PC-9 (cell line): ENCODE data around the gene HSD17B8. TPM values are rescaled to one million over a fixed set of nuclear protein-coding genes. Genes with fewer than 3 reads are reported as not detected.
A peak's percentile ranks its signal among the peaks of the same experiment; 100 is the strongest.

Experiments
- BruUV-seq: library from RNA; stranded (reverse); fragments of 400-500 nt; replicated peaks from 2 replicates; lab custom pipeline; 2021; lab: Mats Ljungman, UMichigan
- CTCF ChIA-PET: fragments of 300-600 bp; sonication (Branson Sonifier 250); formaldehyde crosslinking; loops from one replicate; lab custom pipeline; 2022; ENCODE audit warnings: antibody characterized with exemption; lab: Charles Lee
- POLR2A ChIA-PET: fragments of 300-600 bp; sonication (Branson Sonifier 250); formaldehyde crosslinking; loops from one replicate; lab custom pipeline; 2022; ENCODE audit warnings: antibody characterized with exemption; ENCODE audit not compliant: unreplicated experiment; lab: Charles Lee
- DNase-seq, 2 experiments: peaks; one replicate each; pipeline versions ENCODE4 v3.0.0 to v3.0.0-alpha.2; 2015 to 2022; ENCODE audit warnings: mixed read lengths in 1 of 2
- H2AFZ ChIP-seq: fragments of 200-600 bp; sonication (generic); 2 replicates; pipeline ENCODE4 v1.8.1; 2017; ENCODE audit warnings: antibody characterized with exemption
- H3F3A ChIP-seq: fragments of 200-600 bp; sonication (generic); 2 replicates; pipeline ENCODE4 v1.8.1; 2017; ENCODE audit warnings: antibody characterized with exemption, mild to moderate bottlenecking, low read depth; ENCODE audit not compliant: insufficient read depth
- H3K27ac ChIP-seq: fragments of 200-600 bp; sonication (generic); 2 replicates; pipeline ENCODE4 v1.6.1; 2016; ENCODE audit warnings: mixed run types
- H3K27me3 ChIP-seq: fragments of 200-600 bp; sonication (generic); 2 replicates; pipeline ENCODE4 v1.6.1; 2016; ENCODE audit warnings: low read depth, mixed run types; ENCODE audit not compliant: insufficient read depth
- H3K36me3 ChIP-seq: fragments of 200-600 bp; sonication (generic); 2 replicates; pipeline ENCODE4 v1.6.1; 2016; ENCODE audit warnings: low read depth, mixed run types
- H3K4me1 ChIP-seq: fragments of 200-600 bp; sonication (generic); replicated peaks from 2 replicates; pipeline ENCODE4 v1.6.1; 2016; ENCODE audit warnings: mixed run types; ENCODE audit not compliant: insufficient read depth
- H3K4me2 ChIP-seq: fragments of 200-600 bp; sonication (generic); 2 replicates; pipeline ENCODE4 v1.6.1; 2017; ENCODE audit warnings: mixed run types
- H3K4me3 ChIP-seq: fragments of 200-600 bp; sonication (generic); 2 replicates; pipeline ENCODE4 v1.6.1; 2016; ENCODE audit warnings: mixed run types
- H3K79me2 ChIP-seq: fragments of 200-600 bp; sonication (generic); 2 replicates; pipeline ENCODE4 v1.6.1; 2017; ENCODE audit warnings: low read depth, mixed run types
- H3K9me2 ChIP-seq: fragments of 200-600 bp; sonication (generic); 2 replicates; pipeline ENCODE4 v1.8.1; 2017; ENCODE audit warnings: mild to moderate bottlenecking; ENCODE audit not compliant: insufficient read depth
- H3K9me3 ChIP-seq: fragments of 200-600 bp; sonication (generic); 2 replicates; pipeline ENCODE4 v1.8.1; 2016; ENCODE audit warnings: low read depth; ENCODE audit not compliant: insufficient read depth
- H4K20me1 ChIP-seq: fragments of 200-600 bp; sonication (generic); 2 replicates; pipeline ENCODE4 v1.8.1; 2017; ENCODE audit not compliant: insufficient read depth
- EZH2 ChIP-seq: fragments of 200-600 bp; sonication (generic); IDR thresholded peaks from 2 replicates; pipeline ENCODE4 v1.8.0; 2017; ENCODE audit warnings: antibody characterized with exemption, low read depth
- intact Hi-C: fragments of 100-400 bp; cut with micrococcal nuclease; formaldehyde crosslinking; loops from one replicate; pipeline ENCODE4 v1.10.0; 2022; ENCODE audit not compliant: unreplicated experiment
- total RNA-seq: library from RNA; stranded (reverse); gene quantifications from 2 replicates; pipeline ENCODE4 v1.2.3, GENCODE V29; 2021
- TF ChIP-seq, protein P1 (sequence below): fragments of 200-600 bp; sonication (generic); conservative IDR thresholded peaks from 2 replicates; pipeline ENCODE4 v1.6.1; 2017; ENCODE audit warnings: mixed run types, antibody characterized with exemption, mild to moderate bottlenecking, moderate library complexity

The HSD17B8 gene
- total RNA-seq, 1 experiment from 2014 or later: 16.4 TPM

DNA sequence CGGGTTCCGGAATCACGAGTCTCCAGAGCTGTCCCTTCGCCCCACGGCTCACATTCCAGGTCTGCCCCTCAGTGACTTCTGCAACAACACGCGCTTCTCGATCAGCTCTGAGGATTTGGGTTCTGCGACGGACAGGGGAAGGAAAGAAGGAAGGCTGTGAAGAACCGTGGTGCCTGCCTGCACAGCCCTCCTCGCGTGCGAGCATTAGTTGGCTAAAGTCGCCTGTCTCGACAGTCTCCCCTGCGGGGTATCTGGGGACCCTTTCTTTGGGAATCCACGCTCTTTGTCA, 44.1 kb downstream of the HSD17B8 start:
- BruUV-seq: TSS peak; percentile 62

DNA sequence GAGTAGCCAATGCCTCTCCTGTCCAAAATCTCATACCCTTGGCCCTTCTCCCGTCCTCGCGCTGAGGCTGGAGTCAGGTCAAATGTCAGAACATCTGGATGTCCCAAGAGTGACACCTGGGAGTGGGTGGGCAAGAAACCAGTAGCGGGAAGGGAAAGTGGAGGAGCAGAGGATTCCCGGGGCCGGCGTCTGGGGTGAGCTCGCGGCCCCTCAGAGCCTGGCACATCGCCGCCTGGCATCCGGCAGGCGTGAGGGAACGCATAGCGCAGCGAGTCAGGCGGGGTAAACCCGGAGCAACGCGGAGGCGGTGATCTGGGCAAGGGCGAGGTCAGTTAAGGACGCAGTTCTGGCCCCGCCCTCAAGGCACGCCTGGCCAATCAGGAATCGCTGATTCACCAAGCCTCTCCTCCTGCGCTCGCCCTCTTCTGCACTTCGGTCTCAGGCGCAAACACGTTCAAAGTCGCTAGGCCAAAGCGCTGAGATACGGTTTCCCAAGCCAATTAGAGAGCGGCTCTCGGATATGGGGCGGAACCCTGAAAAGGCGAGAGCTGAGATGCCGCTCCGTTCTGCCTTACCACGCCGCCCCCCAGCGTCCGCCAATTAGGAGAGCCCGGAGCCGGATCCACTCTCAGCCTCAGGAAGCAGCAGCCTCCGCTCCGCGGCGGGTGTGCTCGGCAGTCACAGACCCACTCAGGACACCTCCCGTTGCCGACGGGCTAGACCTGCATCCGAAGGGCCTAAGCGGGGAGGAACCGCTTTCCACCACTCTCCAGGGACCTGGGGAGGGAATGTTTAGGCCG, 44.7 kb downstream of the HSD17B8 start:
- ChIA-PET CTCF (interaction anchor here (0.6 to 0.9 kb wide), 5 partner anchors 11 to 432 kb away, joined by 3 to 10 read pairs (median 4); partner anchors contain the start of genes HLA-DOB and WDR46), POLR2A (interaction anchor here (0.6 kb wide), 2 partner anchors 49 to 277 kb away, joined by 4 to 5 read pairs; no protein-coding TSS in a partner anchor)
- intact Hi-C loops: loop anchor here (1.0 to 5.0 kb wide), 6 partner anchors 48 to 411 kb away; partner anchors contain the start of genes RXRB, SLC39A7 and TAP2

More for the DNA sequence above, 44.1 kb downstream of the HSD17B8 start:
- TF ChIP-seq, protein P1, sequence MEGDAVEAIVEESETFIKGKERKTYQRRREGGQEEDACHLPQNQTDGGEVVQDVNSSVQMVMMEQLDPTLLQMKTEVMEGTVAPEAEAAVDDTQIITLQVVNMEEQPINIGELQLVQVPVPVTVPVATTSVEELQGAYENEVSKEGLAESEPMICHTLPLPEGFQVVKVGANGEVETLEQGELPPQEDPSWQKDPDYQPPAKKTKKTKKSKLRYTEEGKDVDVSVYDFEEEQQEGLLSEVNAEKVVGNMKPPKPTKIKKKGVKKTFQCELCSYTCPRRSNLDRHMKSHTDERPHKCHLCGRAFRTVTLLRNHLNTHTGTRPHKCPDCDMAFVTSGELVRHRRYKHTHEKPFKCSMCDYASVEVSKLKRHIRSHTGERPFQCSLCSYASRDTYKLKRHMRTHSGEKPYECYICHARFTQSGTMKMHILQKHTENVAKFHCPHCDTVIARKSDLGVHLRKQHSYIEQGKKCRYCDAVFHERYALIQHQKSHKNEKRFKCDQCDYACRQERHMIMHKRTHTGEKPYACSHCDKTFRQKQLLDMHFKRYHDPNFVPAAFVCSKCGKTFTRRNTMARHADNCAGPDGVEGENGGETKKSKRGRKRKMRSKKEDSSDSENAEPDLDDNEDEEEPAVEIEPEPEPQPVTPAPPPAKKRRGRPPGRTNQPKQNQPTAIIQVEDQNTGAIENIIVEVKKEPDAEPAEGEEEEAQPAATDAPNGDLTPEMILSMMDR: peak; percentile 57; the same call in 1 of the 2 replicates
- TF ChIP-seq EZH2: no peak
- no peak overlapping the region for H3K27ac ChIP-seq
- peaks cover 34% of the 10 kb centered on the region for H3F3A ChIP-seq
- H3K4me3 ChIP-seq: peak overlapping the region; percentile 69
- no peak for DNase-seq
- peak overlapping the region; percentile 94 for H3K4me2 ChIP-seq
- peak overlapping the region; percentile 71 for H2AFZ ChIP-seq
- peaks cover 18% of the 10 kb centered on the region for H3K27me3 ChIP-seq
- H4K20me1 ChIP-seq: no peaks in the 10 kb centered on the region
- peaks cover 12% of the 10 kb centered on the region; the same call in 1 of the 2 replicates for H3K36me3 ChIP-seq
- H3K79me2 ChIP-seq: no peaks in the 10 kb centered on the region
- CTCF ChIA-PET: interaction anchor here (0.6 kb wide), 2 partner anchors 11 to 40 kb away, joined by 4 read pairs; partner anchors contain the start of gene WDR46
- no peaks in the 10 kb centered on the region for H3K9me2 ChIP-seq
- POLR2A ChIA-PET: no interaction called here
- H3K9me3 ChIP-seq: no peaks in the 10 kb centered on the region
- intact Hi-C loops: loop anchor here (1.0 to 5.0 kb wide), 5 partner anchors 48 to 363 kb away; partner anchors contain the start of genes RXRB and SLC39A7
- peaks cover 28% of the 10 kb centered on the region for H3K4me1 ChIP-seq

More for the DNA sequence above, 44.7 kb downstream of the HSD17B8 start:
- Histone ChIP-seq H3K4me1 (peaks cover 28% of the 10 kb centered on the region), H3K27me3 (peaks cover 16% of the 10 kb centered on the region), H3K79me2 (no peaks in the 10 kb centered on the region), H3F3A (peaks cover 34% of the 10 kb centered on the region), H3K4me2 (peak overlapping the region; percentile 94), H3K9me3 (no peaks in the 10 kb centered on the region), H3K9me2 (no peaks in the 10 kb centered on the region), H4K20me1 (no peaks in the 10 kb centered on the region), H2AFZ (peak overlapping the region; percentile 81), H3K27ac (peak overlapping the region; percentile 66), H3K36me3 (peaks cover 12% of the 10 kb centered on the region; the same call in 1 of the 2 replicates), H3K4me3 (peak overlapping the region; percentile 69)
- DNase-seq: peak; percentile 95 to 97
- TF ChIP-seq, protein P1: no peak
- TF ChIP-seq EZH2: no peak
- no TSS peak for BruUV-seq
